A549 (cell line): ENCODE measurements around the gene PGS1. TPM values are rescaled to one million over a fixed set of nuclear protein-coding genes. Genes with fewer than 3 reads are reported as not detected.
"Not testable (repeated sequence)": the region's sequence is repeated elsewhere in the genome, so short reads cannot be mapped to it uniquely, and the experiment has no call there.

Source experiments
- ATAC-seq, 2 experiments: fragments of 200-7000 bp in 1 of 2; fragments of >200 bp in 1 of 2; cut with Nextera tagmentation in 1 of 2; cut with Tn5 transposase in 1 of 2; 3 replicates each; pipeline versions ENCODE4 v1.8.0 to v1.9.1; 2018 to 2020; ENCODE audit warnings: mild to moderate bottlenecking in 1 of 2, moderate library complexity in 1 of 2
- CTCF ChIA-PET: fragments of 300-600 bp; sonication (Branson Sonifier 250); formaldehyde crosslinking; extraction: SDS; loops from one replicate; lab custom pipeline; 2021; ENCODE audit warnings: antibody characterized with exemption, inconsistent platforms; lab: Yijun Ruan, JAX
- POLR2A ChIA-PET: fragments of 350-600 bp; formaldehyde crosslinking; extraction: SDS; loops from one replicate; lab custom pipeline; 2021; ENCODE audit warnings: antibody characterized with exemption, inconsistent platforms; lab: Yijun Ruan, JAX
- DNase-seq, 2 experiments: peaks; one replicate each; pipeline versions ENCODE4 v3.0.0 to v3.0.0-alpha.2; 2011 to 2016; ENCODE audit warnings: low read depth in 1 of 2, low spot score in 1 of 2
- FAIRE-seq: peaks from 2 replicates; lab custom pipeline; 2011; peaks lifted over from hg19 to GRCh38; lab: Jason Lieb, UNC
- H3K27ac ChIP-seq, 2 experiments: fragments of >200 bp; sonication (Bioruptor Twin); formaldehyde crosslinking; 3 replicates each; pipeline ENCODE4 v1.5.1; 2016 to 2017
- H3K4me1 ChIP-seq: fragments of >200 bp; sonication (Bioruptor Twin); formaldehyde crosslinking; 3 replicates; pipeline ENCODE4 v1.6.1; 2016
- H3K4me2 ChIP-seq: fragments of >200 bp; sonication (Bioruptor Twin); formaldehyde crosslinking; 3 replicates; pipeline ENCODE4 v1.6.1; 2016
- H3K4me3 ChIP-seq: fragments of >200 bp; sonication (Bioruptor Twin); formaldehyde crosslinking; 3 replicates; pipeline ENCODE4 v1.5.1; 2016
- H3K9me3 ChIP-seq: fragments of >200 bp; sonication (Bioruptor Twin); formaldehyde crosslinking; 3 replicates; pipeline ENCODE4 v1.6.1; 2016
- CEBPB ChIP-seq, 2 experiments: fragments of >200 bp in 1 of 2; sonication (Bioruptor Twin) in 1 of 2; formaldehyde crosslinking in 1 of 2; IDR thresholded peaks; 2 replicates each; pipeline ENCODE4 v1.6.1; 2012 to 2016
- CHD2 ChIP-seq: fragments of 150-350 bp; IDR thresholded peaks from 2 replicates; pipeline ENCODE4 v1.6.1; 2014; ENCODE audit warnings: low read length; ENCODE audit not compliant: partially characterized antibody
- CHD4 ChIP-seq: fragments of 200-600 bp; sonication (generic); IDR thresholded peaks from 2 replicates; pipeline ENCODE4 v1.6.1; 2016; ENCODE audit warnings: antibody characterized with exemption, mild to moderate bottlenecking, borderline replicate concordance
- CTCF ChIP-seq: fragments of >200 bp; sonication (Bioruptor Twin); formaldehyde crosslinking; IDR thresholded peaks from 3 replicates; pipeline ENCODE4 v1.5.1; 2016
- EHF ChIP-seq: fragments of 250-450 bp; sonication (Bioruptor Pico); IDR thresholded peaks from 2 replicates; pipeline ENCODE4 v1.5.0; 2020; ENCODE audit warnings: mild to moderate bottlenecking
- EHMT2 ChIP-seq: fragments of 200-600 bp; sonication (generic); IDR thresholded peaks from 2 replicates; pipeline ENCODE4 v1.6.1; 2016; ENCODE audit warnings: antibody characterized with exemption, low read depth, mild to moderate bottlenecking, moderate library complexity
- EP300 ChIP-seq, 2 experiments: fragments of >200 bp; sonication (Bioruptor Twin); formaldehyde crosslinking; IDR thresholded peaks; 2 replicates in 1 of 2; 3 replicates in 1 of 2; pipeline ENCODE4 v1.6.1; 2016 to 2017
- FOSB ChIP-seq: fragments of 250-450 bp; sonication (Bioruptor Pico); IDR thresholded peaks from 2 replicates; pipeline ENCODE4 v1.5.0; 2020; ENCODE audit warnings: mild to moderate bottlenecking, moderate library complexity
- HMGXB4 ChIP-seq: fragments of 250-450 bp; sonication (Bioruptor Pico); IDR thresholded peaks from 2 replicates; pipeline ENCODE4 v1.5.0; 2021; ENCODE audit warnings: mild to moderate bottlenecking, moderate library complexity, borderline replicate concordance
- HOXB13 ChIP-seq: fragments of 250-450 bp; sonication (Bioruptor Pico); IDR thresholded peaks from 2 replicates; pipeline ENCODE4 v1.5.0; 2020; ENCODE audit warnings: low read depth, mild to moderate bottlenecking, moderate library complexity
- HOXB5 ChIP-seq: fragments of 250-450 bp; sonication (Bioruptor Pico); IDR thresholded peaks from 2 replicates; pipeline ENCODE4 v1.5.0; 2020; ENCODE audit warnings: mild to moderate bottlenecking, moderate library complexity
- JUN ChIP-seq, 2 experiments: fragments of >200 bp; sonication (Bioruptor Twin); formaldehyde crosslinking; IDR thresholded peaks; 2 replicates in 1 of 2; 3 replicates in 1 of 2; pipeline ENCODE4 v1.6.1; 2016 to 2017
- JUNB ChIP-seq: fragments of >200 bp; sonication (Bioruptor Twin); formaldehyde crosslinking; IDR thresholded peaks from 2 replicates; pipeline ENCODE4 v1.6.1; 2016
- KDM5A ChIP-seq: fragments of 200-600 bp; sonication (generic); IDR thresholded peaks from 2 replicates; pipeline ENCODE4 v1.6.1; 2016; ENCODE audit warnings: antibody characterized with exemption, mild to moderate bottlenecking
- NFE2L2 ChIP-seq: fragments of 150-350 bp; conservative IDR thresholded peaks from 2 replicates; pipeline ENCODE4 v1.6.1; 2014; ENCODE audit warnings: low read length
- NR3C1 ChIP-seq: fragments of >200 bp; sonication (Bioruptor Twin); formaldehyde crosslinking; IDR thresholded peaks from 3 replicates; pipeline ENCODE4 v1.6.1; 2017
- PHF8 ChIP-seq: fragments of 200-600 bp; sonication (generic); IDR thresholded peaks from 2 replicates; pipeline ENCODE4 v1.6.1; 2016; ENCODE audit warnings: low read depth, mild to moderate bottlenecking, antibody characterized with exemption, moderate library complexity, borderline replicate concordance
- POLR2A ChIP-seq: IDR thresholded peaks from 2 replicates; pipeline ENCODE4 v1.6.1; 2012; ENCODE audit warnings: mild to moderate bottlenecking, low read length
- RAD21 ChIP-seq, 2 experiments: fragments of >200 bp in 1 of 2; sonication (Bioruptor Twin) in 1 of 2; formaldehyde crosslinking in 1 of 2; IDR thresholded peaks in 1 of 2; conservative IDR thresholded peaks in 1 of 2; 2 replicates in 1 of 2; 3 replicates in 1 of 2; pipeline ENCODE4 v1.6.1; 2012 to 2018; ENCODE audit warnings: inconsistent platforms in 1 of 2
- SMC3 ChIP-seq: fragments of >200 bp; sonication (Bioruptor Twin); formaldehyde crosslinking; IDR thresholded peaks from 3 replicates; pipeline ENCODE4 v1.6.1; 2018; ENCODE audit warnings: inconsistent platforms
- TFCP2L1 ChIP-seq: fragments of 250-450 bp; sonication (Bioruptor Pico); IDR thresholded peaks from 2 replicates; pipeline ENCODE4 v1.5.0; 2021; ENCODE audit warnings: mild to moderate bottlenecking
- TP53 ChIP-seq: fragments of 250-450 bp; sonication (Bioruptor Pico); IDR thresholded peaks from 2 replicates; pipeline ENCODE4 v1.5.0; 2021; ENCODE audit warnings: mild to moderate bottlenecking, moderate library complexity
- ZC3H11A ChIP-seq: fragments of 450-650 bp; IDR thresholded peaks from 2 replicates; pipeline ENCODE4 v1.6.1; 2014; ENCODE audit warnings: antibody characterized with exemption, mild to moderate bottlenecking
- ZSCAN20 ChIP-seq: fragments of 250-450 bp; sonication (Bioruptor Pico); IDR thresholded peaks from 2 replicates; pipeline ENCODE4 v1.8.0; 2022; ENCODE audit warnings: mild to moderate bottlenecking, moderate library complexity
- WGBS: methylation state at CpG from one replicate; pipeline ENCODE4 v1.1.6; 2017; ENCODE audit errors: missing lambda C conversion rate; 5-methylcytosine and 5-hydroxymethylcytosine counted together
- polyA plus RNA-seq, 4 experiments: library from polyadenylated mRNA; depleted of rRNA in 3 of 4; stranded (reverse); fragments of >200 nt; fragmentation: RNase III in 1 of 4; extraction: RNeasy Plus Mini Kit Qiagen cat#74134 plus additional on column Dnase treatment in 1 of 4; gene quantifications; 2 replicates in 3 of 4; 3 replicates in 1 of 4; pipeline ENCODE4 v1.2.3, GENCODE V29; 2011 to 2017

The PGS1 gene
- polyA plus RNA-seq, 2 of the 4 experiments (the other 2 are of a cell fraction) = 23.7 to 29.5 TPM

GRCh38 chr17:78462148-78462547 lies 83.7 kb downstream of the PGS1 start:
- ChIA-PET CTCF (interaction anchor here (1.3 kb wide), 1 partner anchor 15 kb away, joined by 4 read pairs; no protein-coding TSS in a partner anchor), POLR2A (no interaction called here)
- H3K4me3 ChIP-seq = no peak overlapping the region
- no peak overlapping the region for H3K4me2 ChIP-seq
- H3K27ac ChIP-seq = no peak overlapping the region
- WGBS = 62% methylated on average over 7 of the region's 8 CpGs
- no peak for FAIRE-seq
- no peaks in the 10 kb centered on the region for H3K4me1 ChIP-seq
- H3K9me3 ChIP-seq = no peaks in the 10 kb centered on the region
- no peak for TF ChIP-seq SMC3
- TF ChIP-seq HOXB13 (CRISPR knock-in tag) = no peak
- TF ChIP-seq FOSB (CRISPR knock-in tag) = no peak
- TF ChIP-seq KDM5A = no peak
- no peak for TF ChIP-seq TP53
- no peak for TF ChIP-seq CHD2
- TF ChIP-seq HMGXB4 = no peak
- no peak for TF ChIP-seq EP300 (IDR thresholded peaks at IDR 0.05)
- no peak for DNase-seq
- ATAC-seq = no peak

- CTCF ChIA-PET = interaction anchor here (1.4 kb wide), 1 partner anchor 13 kb away, joined by 3 read pairs; no protein-coding TSS in a partner anchor
- WGBS = 80% methylated on average over 19 of the region's 19 CpGs
- H3K4me2 ChIP-seq, DNase-seq, H3K4me1 ChIP-seq, POLR2A ChIA-PET, FAIRE-seq, H3K9me3 ChIP-seq, H3K4me3 ChIP-seq, H3K27ac ChIP-seq, ATAC-seq: not testable (repeated sequence)
These were observed 87.8 kb downstream of the PGS1 start for GRCh38 chr17:78466109-78466785.

GRCh38 chr17:78466786-78467715 lies 88.6 kb downstream of the PGS1 start:
- Histone ChIP-seq H3K27ac (no peak overlapping the region), H3K9me3 (peaks cover 3% of the 10 kb centered on the region; the same call in 1 of the 3 replicates), H3K4me1 (no peaks in the 10 kb centered on the region), H3K4me3 (no peak overlapping the region), H3K4me2 (no peak overlapping the region)
- DNase-seq (no peak), ATAC-seq (no peak; a peak in 1 of 6 replicates), FAIRE-seq (no peak)
- WGBS = 89% methylated on average over 25 of the region's 26 CpGs
- POLR2A ChIA-PET = no interaction called here
- no peak for TF ChIP-seq JUNB
- TF ChIP-seq PHF8 = no peak
- TF ChIP-seq ZC3H11A = no peak
- TF ChIP-seq CEBPB (IDR thresholded peaks at IDR 0.05) = no peak
- CTCF ChIA-PET = interaction anchor here (1.4 kb wide), 1 partner anchor 14 kb away, joined by 3 read pairs; no protein-coding TSS in a partner anchor

GRCh38 chr17:78468366-78468765 lies 89.9 kb downstream of the PGS1 start:
- CTCF ChIA-PET = interaction anchor here (0.6 kb wide), 2 partner anchors 23 to 166 kb away, joined by 3 to 5 read pairs; no protein-coding TSS in a partner anchor
- peaks cover 3% of the 10 kb centered on the region; the same call in 1 of the 3 replicates for H3K9me3 ChIP-seq
- POLR2A ChIA-PET = no interaction called here
- no peak overlapping the region for H3K4me2 ChIP-seq
- no peak overlapping the region for H3K4me3 ChIP-seq
- FAIRE-seq (no peak), DNase-seq (no peak), ATAC-seq (no peak)
- no peak overlapping the region for H3K27ac ChIP-seq
- 69% methylated on average over 12 of the region's 12 CpGs for WGBS
- no peaks in the 10 kb centered on the region for H3K4me1 ChIP-seq
- TF ChIP-seq KDM5A = no peak
- TF ChIP-seq CEBPB (IDR thresholded peaks at IDR 0.05) = no peak
- TF ChIP-seq EHF = no peak
- no peak for TF ChIP-seq ZSCAN20
- TF ChIP-seq ZC3H11A = no peak
- no peak for TF ChIP-seq EHMT2
- TF ChIP-seq CHD2 = no peak
- TF ChIP-seq TFCP2L1 (CRISPR knock-in tag) = no peak
- no peak for TF ChIP-seq POLR2A
- TF ChIP-seq JUN (IDR thresholded peaks at IDR 0.05) = no peak
- TF ChIP-seq RAD21 (conservative IDR thresholded peaks at IDR 0.05 in 1 of 2, IDR thresholded peaks at IDR 0.05 in 1 of 2) = no peak
- TF ChIP-seq SMC3 = no peak
- no peak for TF ChIP-seq HOXB5
- TF ChIP-seq NR3C1 = no peak
- no peak for TF ChIP-seq FOSB (CRISPR knock-in tag)
- TF ChIP-seq CHD4 = no peak
- TF ChIP-seq NFE2L2 = no peak
- TF ChIP-seq CTCF = no peak
